ENCODE measurements around the gene LRRC75A. TPM values are rescaled to one million over a fixed set of nuclear protein-coding genes. Genes with fewer than 3 reads are reported as not detected.

Gene LRRC75A
- total and polyA plus RNA-seq, 2 of the 13 experiments (the other 11 are each of a cell fraction or from before 2014, with no cell fraction given) = 0.03 TPM; not detected in 1

DNA sequence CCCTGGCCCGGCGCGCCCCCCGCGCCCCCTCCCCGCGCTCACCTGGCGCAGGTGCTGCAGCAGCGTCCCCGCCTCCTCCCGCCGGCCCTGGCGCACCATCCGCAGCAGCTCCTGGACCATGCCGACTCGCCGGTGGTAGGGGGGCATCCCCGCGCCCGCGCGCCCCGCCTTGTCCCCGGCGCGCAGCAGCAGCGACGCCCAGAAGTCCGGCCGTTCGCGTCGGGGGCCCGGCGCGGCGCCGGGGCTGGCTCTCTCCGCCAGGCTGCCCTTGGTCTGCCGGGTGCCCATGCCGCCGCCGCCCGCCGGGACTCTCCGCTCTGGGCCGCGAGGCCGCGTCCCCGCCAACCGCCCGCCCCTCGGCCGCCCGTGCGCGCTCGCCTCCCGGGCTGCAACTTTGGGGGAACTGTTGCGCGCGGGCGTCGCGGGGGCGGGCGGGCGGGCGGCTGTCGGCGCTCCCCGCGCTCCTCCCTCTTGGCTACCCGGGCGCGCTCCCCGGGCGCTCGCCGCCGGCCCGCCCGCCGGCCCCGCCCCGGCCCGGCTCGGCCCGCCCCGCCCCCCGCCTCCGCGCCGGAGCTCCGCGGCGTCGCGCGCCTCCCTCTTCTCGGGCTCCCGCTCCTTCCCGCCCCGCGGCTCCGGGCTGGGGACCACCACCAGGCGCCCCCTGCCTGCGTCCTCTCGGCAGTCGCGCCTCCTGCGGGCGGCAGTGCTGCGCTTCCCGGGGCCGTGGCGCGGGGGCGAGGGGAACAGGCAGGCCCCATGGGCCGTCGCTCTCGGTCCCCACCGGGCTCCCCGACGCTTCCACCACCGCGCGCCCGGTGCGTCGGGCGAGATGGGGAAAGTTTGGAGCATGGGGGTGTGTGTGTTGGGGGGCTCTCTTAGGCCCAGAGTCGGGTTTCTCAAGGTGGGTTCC lies at the start of gene LRRC75A (continued):
- no peak for TF ChIP-seq CHD4 (IDR thresholded peaks at IDR 0.05; ENCODE audit: borderline replicate concordance, low read length)

DNA sequence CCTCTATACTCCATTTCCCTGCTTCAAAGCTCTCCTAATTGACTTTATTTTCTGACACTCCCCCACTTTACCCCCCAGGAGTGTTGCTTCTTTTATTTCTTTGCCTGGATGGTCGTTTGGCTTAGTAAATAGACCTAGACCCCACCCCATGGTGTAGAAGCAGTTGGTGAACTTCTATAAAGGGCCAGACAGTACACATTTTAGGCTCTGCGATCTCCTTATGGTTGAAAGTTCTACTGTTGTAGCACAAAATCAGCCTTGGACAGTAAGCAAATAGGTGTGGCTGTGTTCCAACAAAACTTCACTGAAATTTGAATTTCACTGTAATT lies 45.1 kb upstream of the LRRC75A start:
- H3K4me3 ChIP-seq (replicated peaks in 1 of 3; ENCODE audit: insufficient read depth in 1 of 3, low read depth in 2 of 3, low read length in 3 of 3) = peak overlapping the region in 1 of 3 experiments; percentile 86; a peak in 2 of 6 replicates
- no peak for DNase-seq (ENCODE audit: low spot score)
- H3K27ac ChIP-seq (ENCODE audit: extremely low read length, insufficient read depth, low read length) = no peak overlapping the region
- WGBS (ENCODE audit: low lambda C conversion rate) = 44% methylated on average over 2 of the region's 2 CpGs
- H2AFZ ChIP-seq (ENCODE audit: low read length) = no peak overlapping the region
- no peak for FAIRE-seq
- TF ChIP-seq SAFB2 (CRISPR knock-in tag; IDR thresholded peaks at IDR 0.05; ENCODE audit: borderline replicate concordance, low read depth) (0 out of 2 replicates have a peak, but pooled peaks have one; percentile 25), ZNF607 (CRISPR knock-in tag; IDR thresholded peaks at IDR 0.05; ENCODE audit: borderline replicate concordance) (0 out of 2 replicates have a peak, but pooled peaks have one; percentile 2), MIXL1 (CRISPR knock-in tag; IDR thresholded peaks at IDR 0.05) (no peak), ZNF709 (CRISPR knock-in tag; IDR thresholded peaks at IDR 0.05) (no peak)
- TF ChIP-seq, protein P1, sequence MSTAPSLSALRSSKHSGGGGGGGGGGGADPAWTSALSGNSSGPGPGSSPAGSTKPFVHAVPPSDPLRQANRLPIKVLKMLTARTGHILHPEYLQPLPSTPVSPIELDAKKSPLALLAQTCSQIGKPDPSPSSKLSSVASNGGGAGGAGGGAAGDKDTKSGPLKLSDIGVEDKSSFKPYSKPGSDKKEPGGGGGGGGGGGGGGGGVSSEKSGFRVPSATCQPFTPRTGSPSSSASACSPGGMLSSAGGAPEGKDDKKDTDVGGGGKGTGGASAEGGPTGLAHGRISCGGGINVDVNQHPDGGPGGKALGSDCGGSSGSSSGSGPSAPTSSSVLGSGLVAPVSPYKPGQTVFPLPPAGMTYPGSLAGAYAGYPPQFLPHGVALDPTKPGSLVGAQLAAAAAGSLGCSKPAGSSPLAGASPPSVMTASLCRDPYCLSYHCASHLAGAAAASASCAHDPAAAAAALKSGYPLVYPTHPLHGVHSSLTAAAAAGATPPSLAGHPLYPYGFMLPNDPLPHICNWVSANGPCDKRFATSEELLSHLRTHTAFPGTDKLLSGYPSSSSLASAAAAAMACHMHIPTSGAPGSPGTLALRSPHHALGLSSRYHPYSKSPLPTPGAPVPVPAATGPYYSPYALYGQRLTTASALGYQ (CRISPR knock-in tag; IDR thresholded peaks at IDR 0.05) = no peak
- H3K27me3 ChIP-seq (ENCODE audit: control insufficient read depth in 1 of 2, insufficient read depth in 2 of 2, low read length in 2 of 2) = no peaks in the 10 kb centered on the region
- H3K9ac ChIP-seq (ENCODE audit: insufficient read depth, low read depth, low read length) = no peak overlapping the region
- H3K4me1 ChIP-seq (ENCODE audit: insufficient read depth, low read length) = peaks cover 11% of the 10 kb centered on the region
- H3K79me2 ChIP-seq (ENCODE audit: insufficient read depth, low read length) = no peaks in the 10 kb centered on the region
- no TSS peak for BruUV-seq (replicated peaks)
- no peaks in the 10 kb centered on the region for H3K9me3 ChIP-seq (ENCODE audit: low read length)
- ATAC-seq = no peak
- CTCF ChIA-PET (ENCODE audit: low intra/inter-chr PET ratio, low total read pairs) = interaction anchor here (1.3 to 2.2 kb wide), 3 partner anchors 47 to 153 kb away, joined by 7 to 11 read pairs (median 9); partner anchors contain the start of gene CCDC144A
- intact Hi-C loops (cut with micrococcal nuclease; ENCODE audit: unreplicated experiment) (loop anchor here (1.0 kb wide), 1 partner anchor 52 kb away; no protein-coding TSS in a partner anchor), in situ Hi-C loops (cut with HindIII; ENCODE audit: extremely low pct_ligation_motif_present, low pct_unique_long_range_greater_than_20kb) (no loop called here)
- H4K20me1 ChIP-seq (ENCODE audit: insufficient read depth, low read length) = no peaks in the 10 kb centered on the region
- no peaks in the 10 kb centered on the region for H3K36me3 ChIP-seq (replicated peaks in 1 of 2; ENCODE audit: control insufficient read depth in 1 of 2, insufficient read depth in 2 of 2, low read length in 2 of 2)
- POLR2A ChIA-PET = no interaction called here
- H3K4me2 ChIP-seq (ENCODE audit: low read depth, low read length) = peak overlapping the region; percentile 82
